B cell (primary cell): Measurements from ENCODE around the gene MYH7. TPM values are rescaled to one million over a fixed set of nuclear protein-coding genes. Genes with fewer than 3 reads are reported as not detected.
"Not testable (repeated sequence)": the region's sequence is repeated elsewhere in the genome, so short reads cannot be mapped to it uniquely, and the experiment has no call there.

Experiments
- ATAC-seq: fragments of 200-7000 bp; cut with Tn5 transposase; one replicate; pipeline ENCODE4 v1.10.0; 2021; ENCODE audit warnings: low read depth, mild to moderate bottlenecking, moderate number of reproducible peaks, moderate library complexity
- CTCF ChIA-PET: fragments of 350-600 bp; sonication (Branson Sonifier 250); formaldehyde crosslinking; loops from one replicate; lab custom pipeline; 2021; ENCODE audit warnings: antibody characterized with exemption, inconsistent platforms; lab: Charles Lee
- POLR2A ChIA-PET: fragments of 350-600 bp; sonication (Branson Sonifier 250); formaldehyde crosslinking; loops from one replicate; lab custom pipeline; 2021; ENCODE audit warnings: antibody characterized with exemption; lab: Charles Lee
- DNase-seq: peaks from one replicate; pipeline ENCODE4 v3.0.0; 2013
- H2AFZ ChIP-seq: 2 replicates; pipeline ENCODE4 v1.6.1; 2012; ENCODE audit warnings: mild to moderate bottlenecking, low read depth, low read length; ENCODE audit not compliant: insufficient read depth, poor library complexity, severe bottlenecking
- H3K27ac ChIP-seq, 2 donors: 1 replicate in 1 of 2; 2 replicates in 1 of 2; pipeline ENCODE4 v1.5.1; 2012 to 2013; ENCODE audit warnings: low read length in 2 of 2, mild to moderate bottlenecking in 2 of 2, moderate library complexity in 1 of 2
- H3K27me3 ChIP-seq, 4 experiments: fragments of 200-600 bp in 1 of 4; sonication (generic) in 1 of 4; replicated peaks in 1 of 4; 1 replicate in 2 of 4; 2 replicates in 2 of 4; pipeline versions ENCODE4 v1.6.1 to v1.7.0; 2013 to 2016; ENCODE audit warnings: low read length in 3 of 4, mild to moderate bottlenecking in 2 of 4, mixed read lengths in 1 of 4, moderate library complexity in 1 of 4; ENCODE audit not compliant: insufficient read depth in 4 of 4, control insufficient read depth in 3 of 4; ENCODE audit errors: control extremely low read depth in 1 of 4
- H3K36me3 ChIP-seq, 2 experiments: replicated peaks in 1 of 2; 1 replicate in 1 of 2; 2 replicates in 1 of 2; pipeline versions ENCODE4 v1.6.1 to v1.7.1; 2013; ENCODE audit warnings: low read length in 1 of 2; ENCODE audit not compliant: insufficient read depth in 2 of 2, control insufficient read depth in 1 of 2; ENCODE audit errors: control extremely low read depth in 1 of 2, extremely low read depth in 1 of 2
- H3K4me1 ChIP-seq, 2 donors: fragments of 200-600 bp in 1 of 2; sonication (generic) in 1 of 2; 1 replicate in 1 of 2; 2 replicates in 1 of 2; pipeline versions ENCODE4 v1.5.1 to v1.6.1; 2013 to 2017; ENCODE audit warnings: low read length in 2 of 2; ENCODE audit not compliant: control insufficient read depth in 2 of 2, insufficient read depth in 2 of 2
- H3K4me2 ChIP-seq: replicated peaks from 2 replicates; pipeline ENCODE3; 2012; ENCODE audit warnings: mild to moderate bottlenecking, low read depth, low read length; ENCODE audit not compliant: poor library complexity, severe bottlenecking
- H3K4me3 ChIP-seq, 5 experiments: fragments of 200-600 bp in 1 of 5; sonication (generic) in 1 of 5; 1 replicate in 3 of 5; 2 replicates in 2 of 5; pipeline versions ENCODE4 v1.5.1 to v1.7.0; 2011 to 2016; ENCODE audit warnings: low read length in 4 of 5, mild to moderate bottlenecking in 4 of 5, low read depth in 2 of 5, control low read depth in 1 of 5, moderate library complexity in 1 of 5; ENCODE audit not compliant: insufficient read depth in 1 of 5; ENCODE audit errors: control extremely low read depth in 1 of 5, extremely low read depth in 1 of 5
- H3K79me2 ChIP-seq: fragments of 200-600 bp; sonication (generic); one replicate; pipeline ENCODE4 v1.6.0; 2016; ENCODE audit warnings: low read length; ENCODE audit not compliant: control insufficient read depth, insufficient read depth
- H3K9ac ChIP-seq: fragments of 200-600 bp; sonication (generic); 2 replicates; pipeline ENCODE4 v1.6.1; 2017; ENCODE audit warnings: mild to moderate bottlenecking, low read length, moderate library complexity
- H3K9me3 ChIP-seq, 3 donors: one replicate each; pipeline versions ENCODE4 v1.6.1 to v1.7.1; 2013; ENCODE audit warnings: low read length in 2 of 3; ENCODE audit not compliant: control insufficient read depth in 2 of 3, insufficient read depth in 1 of 3; ENCODE audit errors: control extremely low read depth in 1 of 3
- H4K20me1 ChIP-seq: 2 replicates; pipeline ENCODE4 v1.6.0; 2012; ENCODE audit warnings: mild to moderate bottlenecking, low read length; ENCODE audit not compliant: insufficient read depth, control insufficient read depth, poor library complexity, severe bottlenecking
- H3K27ac Mint-ChIP-seq: one replicate; pipeline ENCODE4 v1.8.0; 2021; ENCODE audit warnings: mixed read lengths
- H3K27me3 Mint-ChIP-seq: one replicate; pipeline ENCODE4 v1.8.0; 2021; ENCODE audit warnings: mixed read lengths
- H3K4me1 Mint-ChIP-seq: one replicate; pipeline ENCODE4 v1.8.0; 2021; ENCODE audit warnings: mixed read lengths
- H3K4me3 Mint-ChIP-seq: one replicate; pipeline ENCODE4 v1.8.0; 2021; ENCODE audit warnings: mixed read lengths
- H3K9me3 Mint-ChIP-seq: one replicate; pipeline ENCODE4 v1.8.0; 2022; ENCODE audit warnings: mixed read lengths; ENCODE audit not compliant: insufficient read depth
- EZH2 ChIP-seq: IDR thresholded peaks from 2 replicates; pipeline ENCODE4 v1.6.1; 2012; ENCODE audit warnings: borderline replicate concordance, low read depth, mild to moderate bottlenecking, moderate library complexity, low read length; ENCODE audit not compliant: insufficient read depth, poor library complexity, severe bottlenecking
- WGBS: methylation state at CpG from one replicate; pipeline ENCODE4 v1.1.5; 2013; ENCODE audit warnings: missing lambda C conversion rate; ENCODE audit not compliant: insufficient coverage; 5-methylcytosine and 5-hydroxymethylcytosine counted together
- intact Hi-C: fragments of 100-400 bp; cut with micrococcal nuclease; formaldehyde crosslinking; loops from one replicate; pipeline ENCODE4 v1.10.0; 2022
- polyA plus RNA-seq: library from polyadenylated mRNA; depleted of rRNA; stranded (reverse); fragments of >200 nt; gene quantifications from 2 replicates; pipeline ENCODE4 v1.2.3, GENCODE V29; 2012
- total RNA-seq, 2 donors: library from RNA; stranded (reverse); fragments of 120-200 nt in 1 of 2; gene quantifications; 1 replicate in 1 of 2; 2 replicates in 1 of 2; pipeline versions ENCODE4 v1.2.3 to v1.2.4, GENCODE V29; 2013 to 2022
- TF ChIP-seq, protein P1 (sequence below): fragments of 200-600 bp; IDR thresholded peaks from one replicate; pipeline ENCODE4 v1.8.0; 2022; ENCODE audit warnings: antibody characterized with exemption, mild to moderate bottlenecking

The MYH7 gene
- total and polyA plus RNA-seq, 2 donors (not counting 1 experiment from before 2014, with no cell fraction given): not detected

- no peak overlapping the region for H3K9ac ChIP-seq
- no peak overlapping the region for H3K4me2 ChIP-seq
- no peaks in the 10 kb centered on the region for H3K9me3 ChIP-seq
- H3K36me3 ChIP-seq: no peaks in the 10 kb centered on the region
- ChIA-PET POLR2A (no interaction called here), CTCF (interaction anchor here (2.6 kb wide), 1 partner anchor 9 kb away, joined by 13 read pairs; no protein-coding TSS in a partner anchor)
- Mint-ChIP-seq H3K27ac (no peak overlapping the region), H3K4me1 (no peaks in the 10 kb centered on the region), H3K4me3 (no peak overlapping the region), H3K9me3 (no peaks in the 10 kb centered on the region), H3K27me3 (peaks cover 27% of the 10 kb centered on the region)
- no peak overlapping the region for H3K4me3 ChIP-seq
- ATAC-seq (no peak), DNase-seq (no peak)
- H3K27me3 ChIP-seq: peaks cover 0 to 12% (median 0%) of the 10 kb centered on the region in 4 experiments
- no peak overlapping the region for H3K27ac ChIP-seq
- 82% methylated on average over 18 of the region's 26 CpGs for WGBS
- H2AFZ ChIP-seq: no peak overlapping the region
- intact Hi-C loops: no loop called here
- no peak for TF ChIP-seq EZH2
- TF ChIP-seq, protein P1, sequence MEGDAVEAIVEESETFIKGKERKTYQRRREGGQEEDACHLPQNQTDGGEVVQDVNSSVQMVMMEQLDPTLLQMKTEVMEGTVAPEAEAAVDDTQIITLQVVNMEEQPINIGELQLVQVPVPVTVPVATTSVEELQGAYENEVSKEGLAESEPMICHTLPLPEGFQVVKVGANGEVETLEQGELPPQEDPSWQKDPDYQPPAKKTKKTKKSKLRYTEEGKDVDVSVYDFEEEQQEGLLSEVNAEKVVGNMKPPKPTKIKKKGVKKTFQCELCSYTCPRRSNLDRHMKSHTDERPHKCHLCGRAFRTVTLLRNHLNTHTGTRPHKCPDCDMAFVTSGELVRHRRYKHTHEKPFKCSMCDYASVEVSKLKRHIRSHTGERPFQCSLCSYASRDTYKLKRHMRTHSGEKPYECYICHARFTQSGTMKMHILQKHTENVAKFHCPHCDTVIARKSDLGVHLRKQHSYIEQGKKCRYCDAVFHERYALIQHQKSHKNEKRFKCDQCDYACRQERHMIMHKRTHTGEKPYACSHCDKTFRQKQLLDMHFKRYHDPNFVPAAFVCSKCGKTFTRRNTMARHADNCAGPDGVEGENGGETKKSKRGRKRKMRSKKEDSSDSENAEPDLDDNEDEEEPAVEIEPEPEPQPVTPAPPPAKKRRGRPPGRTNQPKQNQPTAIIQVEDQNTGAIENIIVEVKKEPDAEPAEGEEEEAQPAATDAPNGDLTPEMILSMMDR: no peak
- no peaks in the 10 kb centered on the region for H3K4me1 ChIP-seq
- no peaks in the 10 kb centered on the region for H4K20me1 ChIP-seq
- no peaks in the 10 kb centered on the region for H3K79me2 ChIP-seq
These were observed 47.3 kb downstream of the MYH7 start for GRCh38 chr14:23387916-23388882.

- no peak for TF ChIP-seq EZH2
- TF ChIP-seq, protein P1: no peak
- Mint-ChIP-seq H3K27me3 (peaks cover 31% of the 10 kb centered on the region), H3K4me3 (no peak overlapping the region), H3K27ac (no peak overlapping the region), H3K4me1 (no peaks in the 10 kb centered on the region), H3K9me3 (no peaks in the 10 kb centered on the region)
- intact Hi-C loops: no loop called here
- no peak for ATAC-seq
- WGBS: no CpG with 5 or more reads among the region's 1 CpG
- H3K4me2 ChIP-seq: no peak overlapping the region
- H4K20me1 ChIP-seq: no peaks in the 10 kb centered on the region
- H3K27me3 ChIP-seq: peaks cover 0 to 16% (median 0%) of the 10 kb centered on the region in 4 experiments
- ChIA-PET CTCF (no interaction called here), POLR2A (no interaction called here)
- H3K9me3 ChIP-seq: no peaks in the 10 kb centered on the region
- no peaks in the 10 kb centered on the region for H3K36me3 ChIP-seq
- H3K27ac ChIP-seq: no peak overlapping the region
- no peak overlapping the region for H3K4me3 ChIP-seq
- H2AFZ ChIP-seq: no peak overlapping the region
- no peaks in the 10 kb centered on the region for H3K79me2 ChIP-seq
- H3K4me1 ChIP-seq: no peaks in the 10 kb centered on the region
- H3K9ac ChIP-seq: no peak overlapping the region
- no peak for DNase-seq
These were observed 48.5 kb downstream of the MYH7 start for GRCh38 chr14:23386999-23387398.

DNA sequence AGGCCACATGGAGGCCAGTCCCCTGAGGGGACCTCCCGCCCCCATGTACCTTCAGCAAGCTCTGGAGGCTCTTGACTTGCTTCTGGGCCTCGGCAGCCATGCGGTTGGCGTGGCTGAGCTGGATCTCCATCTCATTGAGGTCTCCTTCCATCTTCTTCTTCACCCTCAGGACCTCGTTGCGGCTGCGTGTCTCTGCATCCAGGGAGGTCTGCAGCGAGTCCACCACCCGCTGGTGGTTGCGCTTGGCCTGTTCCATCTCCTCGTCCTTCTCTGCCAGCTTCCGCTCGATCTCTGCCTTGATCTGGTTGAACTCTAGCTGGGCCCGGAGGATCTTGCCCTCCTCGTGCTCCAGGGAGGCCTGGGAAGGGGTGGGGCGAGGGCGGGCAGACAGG is 49.2 kb downstream of the MYH7 start:
- H3K27me3 Mint-ChIP-seq: peaks cover 35% of the 10 kb centered on the region
- H3K9me3 ChIP-seq, CTCF ChIA-PET, DNase-seq, H4K20me1 ChIP-seq, H3K9ac ChIP-seq, ATAC-seq, H3K4me1 Mint-ChIP-seq, H3K4me2 ChIP-seq, H3K4me3 ChIP-seq, H3K36me3 ChIP-seq, H3K79me2 ChIP-seq, H2AFZ ChIP-seq, H3K9me3 Mint-ChIP-seq, H3K4me1 ChIP-seq, H3K27ac Mint-ChIP-seq, intact Hi-C loops, H3K4me3 Mint-ChIP-seq, H3K27ac ChIP-seq, POLR2A ChIA-PET: not testable (repeated sequence)
- H3K27me3 ChIP-seq: peaks cover 0 to 15% (median 0%) of the 10 kb centered on the region in 4 experiments
- WGBS: 79% methylated on average over 11 of the region's 17 CpGs
